HS-5 (cell line): Measurements from ENCODE around the gene WBP11.
"Not testable (repeated sequence)": the region's sequence is repeated elsewhere in the genome, so short reads cannot be mapped to it uniquely, and the experiment has no call there.

Experiments used
- DNase-seq: peaks from one replicate; pipeline ENCODE4 v3.0.0-alpha.2; 2012; ENCODE audit warnings: low read depth

WBP11 gene

DNA sequence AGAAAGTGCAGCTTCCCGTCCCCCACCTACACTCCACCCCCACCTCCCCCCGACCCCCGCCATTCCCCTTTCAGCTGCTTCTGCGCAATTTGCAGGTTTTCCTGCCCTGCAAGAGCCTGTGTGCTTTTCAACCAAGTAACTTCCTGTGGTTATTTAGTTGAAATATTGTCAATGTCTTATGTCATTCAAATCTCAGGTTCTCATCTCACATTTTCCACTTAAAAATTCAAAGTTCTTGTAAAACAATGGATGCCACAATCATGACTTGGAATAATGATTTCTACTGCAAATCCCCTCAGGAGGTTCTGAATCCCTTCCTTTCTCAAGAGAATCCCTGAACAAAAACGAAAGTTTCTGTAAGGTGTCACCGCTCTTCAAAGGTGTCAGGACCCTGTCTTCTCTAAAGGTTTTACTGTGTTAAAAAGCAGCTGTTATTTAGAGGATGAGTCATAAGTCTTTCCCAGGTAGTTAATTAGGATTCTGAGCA is 31.6 kb downstream of the WBP11 start:
- no peak for DNase-seq

DNA sequence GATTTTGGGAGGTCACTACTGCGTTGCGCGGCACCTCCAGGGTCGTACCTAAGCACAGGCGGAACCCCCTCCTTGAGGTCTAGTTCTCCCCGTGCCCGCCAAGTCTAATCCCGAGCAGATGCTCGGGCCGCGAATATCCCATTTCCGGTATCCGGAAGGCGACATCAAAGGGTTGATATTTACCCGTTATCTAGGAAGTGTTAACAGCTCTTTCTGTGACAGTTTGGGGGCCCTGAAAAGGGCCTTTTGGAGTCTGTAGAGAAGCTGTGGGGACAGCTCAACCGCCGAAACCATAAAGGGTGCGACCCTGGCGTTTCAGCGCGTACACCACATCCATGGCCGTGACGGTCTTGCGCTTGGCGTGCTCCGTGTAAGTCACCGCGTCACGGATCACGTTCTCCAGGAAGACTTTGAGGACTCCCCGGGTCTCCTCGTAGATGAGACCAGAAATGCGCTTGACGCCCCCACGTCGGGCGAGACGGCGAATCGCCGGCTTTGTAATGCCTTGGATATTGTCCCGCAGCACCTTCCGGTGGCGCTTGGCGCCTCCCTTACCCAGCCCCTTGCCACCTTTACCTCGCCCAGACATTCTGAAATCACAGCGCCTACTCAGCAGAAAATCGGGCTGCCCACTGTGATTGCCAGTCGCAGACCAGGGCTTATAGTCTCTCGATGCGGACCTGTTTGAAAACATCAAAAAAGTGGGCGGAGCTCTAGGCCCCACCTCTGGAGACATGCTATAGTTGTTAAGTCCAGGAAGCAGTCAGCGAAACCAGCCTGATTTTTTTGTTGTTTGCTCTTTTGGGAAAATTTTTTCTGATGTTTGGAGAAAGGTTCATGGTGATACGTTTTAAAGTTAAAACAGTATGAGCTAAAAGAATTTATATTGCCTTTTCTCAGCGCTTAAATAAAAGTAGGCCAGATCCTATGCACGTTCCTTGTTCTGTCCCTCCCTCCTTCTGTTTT is 32.5 kb downstream of the WBP11 start:
- peak; percentile 93 for DNase-seq

DNA sequence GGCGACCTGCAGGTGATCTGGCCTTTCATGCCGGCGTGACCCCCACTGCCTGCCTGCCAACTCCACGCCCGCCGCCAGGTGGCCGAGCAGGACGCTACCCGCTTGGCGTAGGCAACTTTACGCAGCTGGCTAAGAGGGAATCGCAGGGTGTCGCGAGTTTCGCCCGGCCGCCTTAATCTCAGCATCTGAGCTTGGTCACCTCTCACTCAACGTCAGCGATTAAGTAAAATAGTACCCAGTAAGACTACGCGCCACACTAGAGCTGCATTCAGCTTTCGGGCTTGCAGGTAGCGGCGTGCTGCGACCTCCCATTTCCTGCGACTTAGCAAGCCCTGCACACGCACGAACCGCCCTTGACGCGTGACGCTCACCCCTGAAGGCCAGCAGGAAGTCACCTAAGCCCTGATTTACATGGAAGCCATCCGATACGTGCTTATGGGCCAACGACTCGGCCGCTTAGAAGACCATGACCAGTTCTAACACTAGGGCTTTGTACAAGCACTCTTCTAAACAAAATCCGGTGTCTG is 33.2 kb downstream of the WBP11 start:
- DNase-seq = peak; percentile 80

DNA sequence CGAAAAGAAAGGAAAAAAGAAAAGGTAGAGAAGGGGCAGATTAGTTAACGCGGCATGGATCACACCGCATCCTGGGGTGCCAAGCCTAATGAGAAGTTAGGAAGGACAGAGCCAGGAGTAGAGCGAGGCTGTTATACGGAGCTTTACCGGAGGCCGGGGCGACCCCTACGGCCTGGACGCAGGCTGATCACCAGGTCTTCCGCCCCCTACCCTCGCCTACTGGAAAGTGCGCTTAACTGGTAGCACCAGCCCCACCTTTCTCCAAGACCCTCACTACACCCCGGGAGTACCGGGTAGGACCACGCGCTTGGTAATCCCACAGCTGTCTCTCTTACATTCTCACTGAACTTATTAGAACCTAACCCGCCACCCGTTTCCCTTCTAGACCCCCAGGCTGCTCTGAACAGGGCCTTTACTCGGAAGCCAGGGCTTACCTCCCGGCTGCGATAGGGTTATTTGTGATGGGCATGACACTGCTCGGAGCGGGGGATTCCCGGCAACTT is 33.8 kb downstream of the WBP11 start:
- DNase-seq = no peak

DNA sequence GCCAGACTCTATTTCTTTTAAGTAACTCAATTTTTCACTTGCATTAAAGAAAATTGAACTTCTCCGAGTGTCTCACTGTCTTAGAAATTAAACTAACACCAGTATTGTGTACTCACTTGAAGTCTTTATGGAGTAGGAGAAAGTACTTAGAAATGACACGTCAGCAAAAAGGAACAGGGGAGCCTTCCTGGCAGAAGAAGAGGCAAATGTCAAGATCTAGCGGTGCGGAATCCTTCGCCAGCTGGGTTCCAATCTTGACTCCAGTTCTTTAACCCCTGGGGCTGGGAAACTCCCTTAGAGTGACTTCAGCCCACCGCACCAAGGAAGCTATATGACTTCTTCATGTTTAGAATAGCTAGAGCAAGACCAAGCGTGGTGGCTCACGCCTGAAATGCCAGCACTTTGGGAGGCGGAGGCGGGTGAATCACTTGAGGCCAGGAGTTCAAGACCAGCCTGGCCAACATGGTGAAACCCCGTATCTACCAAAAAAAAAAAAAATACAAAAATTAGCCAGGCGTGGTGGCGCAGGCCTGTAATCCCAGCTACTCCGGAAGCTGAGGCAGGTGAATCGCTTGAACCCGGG is 34.4 kb downstream of the WBP11 start:
- no peak for DNase-seq

DNA sequence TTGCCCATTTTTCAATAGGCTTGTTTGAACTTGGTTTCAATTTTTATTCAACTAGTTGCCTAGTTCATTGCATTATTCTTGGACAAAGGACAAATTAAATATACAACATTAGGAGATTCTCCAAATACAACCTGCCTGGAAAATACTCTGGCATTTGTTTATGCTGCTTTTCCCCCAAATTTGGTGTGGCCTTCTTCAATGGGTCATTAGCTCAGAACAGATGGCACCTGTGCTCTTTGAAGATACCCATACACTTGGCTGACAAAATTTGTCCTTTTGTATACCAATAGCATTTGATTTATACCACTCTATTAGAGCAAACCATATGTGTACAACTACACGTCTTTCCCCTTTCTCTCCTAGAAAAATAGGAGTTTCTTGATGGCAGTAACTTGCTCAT is 35.7 kb downstream of the WBP11 start:
- no peak for DNase-seq

DNA sequence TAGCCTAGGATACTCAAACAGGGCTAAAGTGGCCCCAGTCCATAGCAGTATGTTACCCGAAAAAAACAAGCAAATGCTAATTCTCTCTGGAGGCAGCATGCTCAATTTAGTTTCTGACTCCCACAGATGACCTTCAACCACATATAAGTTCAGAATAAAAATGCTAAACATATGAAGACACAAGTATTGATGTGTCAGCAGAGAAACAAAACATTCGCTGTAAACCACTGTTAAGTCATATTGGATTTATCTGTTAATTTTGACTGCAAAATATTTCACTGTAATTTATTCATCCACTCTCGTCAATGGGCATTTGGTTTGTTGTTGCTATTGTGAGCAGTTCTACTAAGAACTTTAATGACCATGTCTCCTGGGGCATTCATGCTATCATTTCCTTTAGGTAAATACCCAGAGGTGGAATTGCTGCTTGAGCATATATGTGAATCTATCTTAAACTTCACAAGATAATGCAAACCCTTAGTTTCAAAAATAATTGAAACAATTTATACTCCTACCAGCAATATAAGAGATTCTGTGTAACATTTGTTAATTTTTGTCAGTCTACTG is 36.5 kb downstream of the WBP11 start:
- no peak for DNase-seq

DNA sequence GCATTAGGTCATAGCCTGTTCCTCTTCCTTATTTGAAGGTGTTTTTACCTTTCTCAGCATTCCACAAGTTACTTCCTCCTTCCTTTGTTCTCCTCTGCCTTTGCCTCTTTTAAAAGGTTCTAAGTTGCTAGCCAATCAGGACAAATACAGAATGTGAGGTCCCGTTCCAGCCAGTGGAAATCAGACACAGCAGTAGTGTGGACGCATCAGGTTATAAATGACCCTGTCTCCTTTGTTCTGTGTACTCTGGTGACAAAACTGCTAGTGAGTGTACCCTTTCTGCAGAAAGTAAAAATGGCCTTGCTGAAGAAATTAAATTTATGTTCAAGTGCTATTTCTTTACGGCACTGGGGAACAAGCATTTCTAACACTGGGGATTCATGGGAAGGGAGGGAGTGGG is 37.3 kb downstream of the WBP11 start:
- not testable (repeated sequence) for DNase-seq

DNA sequence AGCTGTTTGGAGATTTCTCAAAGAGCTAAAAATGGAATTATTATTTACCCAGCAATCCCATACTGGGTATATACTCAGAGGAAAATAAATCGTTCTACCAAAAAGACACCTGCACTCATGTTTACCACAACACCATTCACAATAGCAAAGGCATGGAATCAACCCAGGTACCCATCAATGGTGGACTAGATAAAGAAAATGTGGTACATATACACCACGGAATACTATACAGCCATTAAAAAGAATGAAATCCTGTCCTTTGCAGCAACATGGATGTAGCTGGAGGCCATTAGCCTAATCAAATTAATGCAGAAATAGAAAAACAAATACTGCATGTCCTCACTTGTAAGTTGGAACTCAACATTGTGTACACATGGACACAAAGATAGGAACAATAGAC is 37.9 kb downstream of the WBP11 start:
- DNase-seq = no peak

DNA sequence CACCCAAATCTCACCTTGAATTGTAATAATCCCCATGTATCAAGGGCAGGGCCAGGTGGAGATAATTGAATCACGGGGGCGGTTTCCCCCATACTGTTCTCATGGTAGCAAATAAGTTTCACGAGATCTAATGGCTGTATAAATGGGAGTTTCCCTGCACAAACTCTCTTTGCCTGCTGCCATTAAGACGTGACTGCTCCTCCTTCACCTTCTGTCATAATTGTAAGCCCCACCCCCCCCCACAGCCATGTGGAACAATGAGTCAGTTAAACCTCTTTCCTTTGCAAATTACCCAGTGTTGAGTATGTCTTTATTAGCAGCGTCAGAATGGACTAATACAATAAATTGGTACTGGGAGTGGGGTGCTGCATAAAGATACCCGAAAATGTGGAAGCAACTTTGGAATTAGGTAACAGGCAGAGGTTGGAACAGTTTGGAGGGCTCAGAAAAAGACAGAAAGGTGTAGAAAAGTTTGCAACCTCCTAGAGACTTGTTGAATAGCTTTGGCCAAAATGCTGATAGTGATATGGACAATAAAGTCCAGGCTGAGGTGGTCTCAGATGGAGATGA is 43.5 kb downstream of the WBP11 start:
- not testable (repeated sequence) for DNase-seq

DNA sequence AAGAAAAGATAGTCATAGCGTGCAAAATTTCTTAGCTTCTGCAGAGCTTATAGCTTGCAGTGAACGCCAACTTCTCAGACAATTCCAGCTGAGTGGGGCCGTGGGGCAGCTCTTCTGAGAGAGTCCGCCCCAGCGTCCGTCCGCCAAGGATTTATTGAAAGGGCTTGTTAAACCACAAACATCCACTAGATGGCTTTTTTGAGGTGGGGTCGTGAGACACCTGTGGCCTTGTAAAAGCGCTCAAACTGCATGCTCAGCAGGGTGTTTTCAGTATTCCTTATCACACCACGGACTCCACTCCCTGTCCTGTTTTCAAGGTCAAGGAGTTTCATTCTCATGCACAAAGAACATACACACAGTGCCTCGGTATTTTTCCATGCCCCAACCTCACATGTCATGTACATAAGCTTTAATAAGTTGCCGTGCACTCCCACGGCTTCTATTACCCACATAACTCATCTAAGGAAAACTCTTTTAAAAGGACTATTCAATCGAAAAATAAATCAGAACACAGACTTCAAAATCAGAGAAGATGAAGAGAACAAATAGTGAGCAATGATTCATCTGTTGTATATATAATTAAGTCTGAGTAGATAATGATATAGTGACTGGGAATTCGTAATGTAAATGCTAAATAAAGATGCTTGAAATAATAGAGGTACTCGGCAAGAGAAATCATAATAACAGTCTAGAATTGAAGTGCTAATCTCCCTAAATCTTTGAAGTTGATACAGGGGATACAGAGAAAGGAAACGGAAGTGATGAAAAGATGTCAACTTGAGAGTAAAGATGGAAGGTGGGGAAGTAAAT is 46.7 kb downstream of the WBP11 start:
- DNase-seq = no peak

DNA sequence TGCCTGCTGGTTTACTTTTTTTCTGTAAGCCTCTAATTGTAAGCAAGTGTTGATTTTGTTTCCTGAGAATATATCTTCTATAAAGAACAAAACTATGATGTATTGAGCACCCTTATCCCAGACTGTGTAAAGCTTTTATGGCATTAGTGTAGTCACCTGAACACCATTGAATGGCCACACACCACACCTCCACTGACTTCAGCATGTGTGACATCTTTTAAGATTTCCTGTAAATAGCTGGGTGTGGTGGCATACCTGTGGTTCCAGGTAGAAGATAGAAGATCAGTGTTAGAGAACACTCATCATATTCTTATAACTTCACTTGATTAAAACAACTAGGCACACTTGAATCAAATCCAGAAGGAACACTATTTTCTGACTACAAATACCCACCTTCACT is 51.3 kb downstream of the WBP11 start:
- no peak for DNase-seq

DNA sequence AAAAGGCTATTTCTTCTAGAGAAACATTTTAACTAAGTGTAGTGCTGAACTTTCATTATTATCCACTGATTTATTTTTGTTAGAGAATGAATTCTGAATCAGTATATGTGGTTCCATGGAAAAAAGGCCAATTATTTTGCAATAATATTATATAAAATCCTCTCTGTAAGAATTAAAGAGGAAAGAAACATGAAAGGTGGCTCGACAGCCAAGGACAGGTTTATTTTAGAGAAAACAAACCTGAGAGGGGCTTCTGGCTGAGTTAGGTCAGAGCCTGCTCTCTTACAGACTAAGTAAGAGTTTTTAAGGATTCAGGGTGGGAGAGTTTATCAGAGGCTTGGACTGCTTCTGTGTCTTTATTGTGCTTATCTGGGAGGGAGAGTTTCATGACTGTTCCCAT is 60.2 kb downstream of the WBP11 start:
- DNase-seq = no peak

DNA sequence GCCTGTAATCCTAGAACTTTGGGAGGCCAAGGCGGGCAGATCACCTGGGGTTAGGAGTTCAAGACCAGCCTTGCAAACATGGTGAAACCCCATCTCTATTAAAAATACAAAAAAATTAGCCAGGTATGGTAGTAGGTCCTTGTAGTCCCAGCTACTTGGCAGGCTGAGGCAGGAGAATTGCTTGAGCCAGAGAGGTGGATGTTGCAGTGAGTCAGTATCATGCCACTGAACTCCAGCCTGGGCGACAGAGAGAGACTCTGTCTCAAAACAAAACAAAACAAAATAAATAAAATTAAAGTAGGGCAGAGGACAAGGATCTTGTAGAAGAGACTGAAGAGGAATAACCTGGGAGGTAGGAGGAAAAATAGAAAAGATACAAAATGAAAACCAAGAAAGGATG is 61.3 kb downstream of the WBP11 start:
- DNase-seq = no peak

DNA sequence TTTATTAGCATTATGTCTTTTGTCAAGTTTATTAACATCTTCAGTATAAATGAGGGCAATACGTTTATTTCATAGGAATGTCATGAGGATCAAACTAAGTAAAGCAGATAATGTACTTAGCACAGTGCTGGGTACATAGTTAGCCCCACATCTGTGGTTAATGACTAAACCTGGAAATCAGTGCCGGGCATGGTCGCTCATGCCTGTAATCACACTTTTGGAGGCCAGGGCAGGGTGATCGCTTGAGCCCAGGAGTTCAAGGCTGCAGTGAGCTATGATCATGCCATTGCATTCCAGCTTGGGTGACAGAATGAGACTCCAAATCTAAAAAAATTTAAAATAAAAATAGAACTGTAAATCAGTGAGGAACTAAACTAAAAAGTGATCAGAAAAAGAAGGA is 62.1 kb downstream of the WBP11 start:
- DNase-seq = no peak

DNA sequence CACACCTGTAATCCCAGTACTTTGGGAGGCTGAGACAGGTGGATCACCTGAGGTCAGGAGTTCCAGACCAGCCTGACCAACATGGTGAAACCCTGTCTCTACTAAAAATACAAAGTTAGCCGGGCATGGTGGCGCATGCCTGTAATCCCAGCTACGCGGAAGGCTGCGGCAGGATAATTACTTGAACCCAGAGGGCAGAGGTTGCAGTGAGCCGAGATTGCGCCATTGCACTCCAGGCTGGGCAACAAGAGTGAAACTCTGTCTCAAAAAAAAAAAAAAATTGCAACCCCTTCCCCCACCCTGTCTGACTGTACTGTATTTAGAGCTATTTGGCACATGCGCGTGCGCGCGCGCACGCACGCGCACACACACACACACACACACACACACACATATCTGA is 66.8 kb downstream of the WBP11 start:
- not testable (repeated sequence) for DNase-seq
